GM23338 (cell line): Measurements from ENCODE around the gene RINL. TPM values are rescaled to one million over a fixed set of nuclear protein-coding genes. Genes with fewer than 3 reads are reported as not detected.
A peak's percentile ranks its signal among the peaks of the same experiment; 100 is the strongest.

Experiments
- ATAC-seq: fragments of 200-7000 bp; cut with Tn5 transposase; 3 replicates; pipeline ENCODE4 v1.9.1; 2020
- DNase-seq: peaks from one replicate; pipeline ENCODE4 v3.0.0-alpha.2; 2015; ENCODE audit warnings: low spot score
- H2AFZ ChIP-seq: fragments of 200-600 bp; sonication (generic); 2 replicates; pipeline ENCODE4 v1.8.0; 2016; ENCODE audit warnings: antibody characterized with exemption, mild to moderate bottlenecking, moderate library complexity
- H3F3A ChIP-seq: fragments of 200-600 bp; sonication (generic); replicated peaks from 2 replicates; pipeline ENCODE4 v1.8.0; 2017; ENCODE audit warnings: antibody characterized with exemption, mixed run types, low read depth
- H3K27ac ChIP-seq: fragments of 200-600 bp; sonication (generic); 2 replicates; pipeline ENCODE4 v1.6.1; 2016; ENCODE audit warnings: low read depth
- H3K27me3 ChIP-seq: fragments of 200-600 bp; sonication (generic); 2 replicates; pipeline ENCODE4 v1.8.0; 2016; ENCODE audit warnings: mild to moderate bottlenecking, mixed run types, moderate library complexity; ENCODE audit not compliant: insufficient read depth
- H3K36me3 ChIP-seq: fragments of 200-600 bp; sonication (generic); 2 replicates; pipeline ENCODE4 v1.8.0; 2016; ENCODE audit warnings: mild to moderate bottlenecking; ENCODE audit not compliant: insufficient read depth
- H3K4me1 ChIP-seq: fragments of 200-600 bp; sonication (generic); 2 replicates; pipeline ENCODE4 v1.8.0; 2016; ENCODE audit warnings: mild to moderate bottlenecking, moderate library complexity; ENCODE audit not compliant: insufficient read depth
- H3K4me2 ChIP-seq: fragments of 200-600 bp; sonication (generic); 2 replicates; pipeline ENCODE4 v1.7.1; 2017; ENCODE audit warnings: mixed run types
- H3K4me3 ChIP-seq: fragments of 200-600 bp; sonication (generic); 2 replicates; pipeline ENCODE4 v1.6.1; 2016; ENCODE audit warnings: mixed run types
- H3K79me2 ChIP-seq: fragments of 200-600 bp; sonication (generic); replicated peaks from 2 replicates; pipeline ENCODE4 v1.8.0; 2017; ENCODE audit warnings: mild to moderate bottlenecking; ENCODE audit not compliant: insufficient read depth
- H3K9me2 ChIP-seq: fragments of 200-600 bp; sonication (generic); 2 replicates; pipeline ENCODE4 v1.8.0; 2017; ENCODE audit not compliant: insufficient read depth
- H4K20me1 ChIP-seq: fragments of 200-600 bp; sonication (generic); replicated peaks from 2 replicates; pipeline ENCODE4 v1.8.0; 2017; ENCODE audit warnings: mild to moderate bottlenecking; ENCODE audit not compliant: insufficient read depth
- H3K27ac Mint-ChIP-seq: 2 replicates; pipeline ENCODE4 v1.8.0; 2020; ENCODE audit warnings: inconsistent platforms, mild to moderate bottlenecking, moderate library complexity, mixed read lengths
- H3K27me3 Mint-ChIP-seq: 3 replicates; pipeline ENCODE4 v1.8.0; 2022; ENCODE audit warnings: low read depth, mild to moderate bottlenecking, moderate library complexity, mixed read lengths, inconsistent platforms; ENCODE audit not compliant: insufficient read depth, poor library complexity
- H3K36me3 Mint-ChIP-seq: 3 replicates; pipeline ENCODE4 v1.8.0; 2021; ENCODE audit warnings: low read depth, mild to moderate bottlenecking, inconsistent platforms, moderate library complexity, mixed read lengths
- H3K4me1 Mint-ChIP-seq: 3 replicates; pipeline ENCODE4 v1.8.0; 2020; ENCODE audit warnings: mild to moderate bottlenecking, inconsistent platforms, mixed read lengths
- H3K4me3 Mint-ChIP-seq: 3 replicates; pipeline ENCODE4 v1.8.0; 2021; ENCODE audit warnings: moderate library complexity, mild to moderate bottlenecking, inconsistent platforms, mixed read lengths
- H3K9me3 Mint-ChIP-seq: 3 replicates; pipeline ENCODE4 v1.8.0; 2020; ENCODE audit warnings: moderate library complexity, mild to moderate bottlenecking, inconsistent platforms, mixed read lengths
- JUNB ChIP-seq: IDR thresholded peaks from one replicate; pipeline ENCODE4 v1.6.1; 2016; ENCODE audit warnings: antibody characterized with exemption; ENCODE audit not compliant: unreplicated experiment
- REST ChIP-seq: IDR thresholded peaks from one replicate; pipeline ENCODE4 v1.6.1; 2018; ENCODE audit warnings: antibody characterized with exemption; ENCODE audit not compliant: unreplicated experiment
- ZNF114 ChIP-seq: fragments of 250-450 bp; sonication (Bioruptor Pico); IDR thresholded peaks from 2 replicates; pipeline ENCODE4 v1.5.0; 2020; ENCODE audit warnings: mild to moderate bottlenecking, moderate library complexity
- long read RNA-seq: library from polyadenylated mRNA; unstranded; transcript quantifications from one replicate; pipeline ENCODE4 v2.0.0, GENCODE V29; 2020; ENCODE audit not compliant: unreplicated experiment
- polyA plus RNA-seq: library from polyadenylated mRNA; unstranded; fragments of >200 nt; fragmentation: Nextera tagmentation; extraction: Ambion mirVana; gene quantifications from 2 replicates; pipeline ENCODE4 v1.2.1, GENCODE V29; 2016
- total RNA-seq: library from RNA; depleted of rRNA; stranded (reverse); fragments of >200 nt; shearing (Covaris generic); gene quantifications from 2 replicates; pipeline ENCODE4 v1.2.3, GENCODE V29; 2014; rRNA removed

Gene RINL, protein sequence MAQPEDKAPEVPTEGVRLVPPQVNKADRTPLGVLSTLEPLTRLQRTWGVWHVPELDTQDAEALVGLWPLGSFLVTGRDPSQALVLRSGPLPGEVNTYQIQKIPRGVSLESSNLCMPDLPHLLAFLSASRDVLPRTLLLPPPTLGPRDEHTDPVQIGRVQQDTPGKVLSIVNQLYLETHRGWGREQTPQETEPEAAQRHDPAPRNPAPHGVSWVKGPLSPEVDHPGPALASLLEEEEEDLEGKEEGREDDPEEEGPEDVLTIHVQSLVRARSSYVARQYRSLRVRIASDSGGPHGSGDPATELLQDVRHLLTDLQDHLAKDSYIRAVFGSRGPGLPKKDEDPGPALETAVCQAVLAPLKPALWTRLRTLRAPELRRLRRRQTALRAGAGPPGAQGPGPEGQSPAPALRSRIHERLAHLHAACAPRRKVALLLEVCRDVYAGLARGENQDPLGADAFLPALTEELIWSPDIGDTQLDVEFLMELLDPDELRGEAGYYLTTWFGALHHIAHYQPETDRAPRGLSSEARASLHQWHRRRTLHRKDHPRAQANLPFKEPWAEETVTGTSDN
- total RNA-seq, result 11.2 and 22.4 TPM in 2 replicates
- polyA plus RNA-seq, result 19.4 and 21.4 TPM in 2 replicates
- long read RNA-seq, partial matches to known transcripts, result 6 of 7 reads
- long read RNA-seq, other reads (novel, unspliced or antisense), result 1 of 7 reads

DNA sequence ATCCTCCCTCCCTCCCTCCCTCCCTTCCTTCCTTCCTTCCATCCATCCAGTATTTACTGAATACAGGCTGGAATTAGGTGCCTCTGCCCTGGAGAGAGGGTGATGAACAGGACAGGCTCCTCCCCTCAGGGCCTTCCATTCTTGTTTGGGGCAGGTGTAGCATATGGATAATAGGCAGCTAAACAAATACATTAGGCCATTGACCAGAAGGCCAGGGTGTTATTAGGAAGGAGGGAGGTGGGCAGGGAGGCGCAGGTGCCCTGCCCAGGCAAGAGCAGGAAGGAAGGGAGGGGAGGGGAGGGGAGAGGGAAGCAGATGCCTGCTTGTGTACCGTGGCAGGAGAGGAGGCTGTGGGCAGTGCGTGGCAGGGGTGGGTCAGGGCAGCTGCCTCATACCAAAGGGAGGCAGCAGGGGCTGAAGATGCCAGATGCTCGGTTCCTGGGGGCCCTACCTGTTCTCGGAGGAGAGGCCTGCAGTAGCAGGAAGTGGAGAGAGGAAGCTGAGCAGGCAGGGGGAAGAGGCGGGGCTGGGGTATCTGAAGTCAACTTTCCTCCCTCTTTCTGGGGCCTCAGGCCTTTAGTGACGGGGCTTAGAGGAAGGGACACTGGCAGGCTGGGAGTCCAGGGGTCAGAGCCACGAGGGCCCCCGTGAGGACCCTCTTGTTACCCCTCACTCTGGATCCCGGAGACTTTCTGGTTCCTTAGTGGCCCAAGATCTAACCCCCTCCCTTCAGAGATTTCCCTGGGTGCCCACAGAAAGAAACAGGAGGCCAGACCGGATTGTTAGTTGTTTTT, at the start of gene RINL:
TSS of gene RINL (minus strand) at position 495 of the 794 bp plus-strand sequence. CDS start 1,533 bp downstream, outside the sequence.
- H2AFZ ChIP-seq, result peak within 1 kb of the TSS; percentile 66; the same call in 1 of the 2 replicates
- 0 out of 2 replicates have a peak, but pooled peaks cover 2% of the 10 kb centered on the region for H3F3A ChIP-seq
- peak within 1 kb of the TSS; percentile 48; the same call in 1 of the 2 replicates for H3K27ac Mint-ChIP-seq
- peaks cover 27% of the 10 kb centered on the region for H3K4me1 Mint-ChIP-seq
- 0 out of 2 replicates have a peak within 1 kb of the TSS, but pooled peaks have one; percentile 10 for H3K4me3 ChIP-seq
- ATAC-seq (peak; percentile 44), DNase-seq (peak; percentile 43)
- H3K4me1 ChIP-seq, result peaks cover 17% of the 10 kb centered on the region
- no peaks in the 10 kb centered on the region for H3K9me2 ChIP-seq
- H3K27me3 Mint-ChIP-seq, result peaks cover 8% of the 10 kb centered on the region
- no peaks in the 10 kb centered on the region for H3K36me3 Mint-ChIP-seq
- TF ChIP-seq JUNB (no peak), ZNF114 (CRISPR knock-in tag) (no peak)
- peak within 1 kb of the TSS; percentile 60 for H3K4me2 ChIP-seq
- no peaks in the 10 kb centered on the region for H3K9me3 Mint-ChIP-seq
- peak within 1 kb of the TSS; percentile 38 for H3K4me3 Mint-ChIP-seq
- no peak within 1 kb of the TSS for H3K27ac ChIP-seq
- no peaks in the 10 kb centered on the region for H4K20me1 ChIP-seq
- no peaks in the 10 kb centered on the region for H3K79me2 ChIP-seq
- peaks cover 3% of the 10 kb centered on the region; the same call in 1 of the 2 replicates for H3K27me3 ChIP-seq
- H3K36me3 ChIP-seq, result no peaks in the 10 kb centered on the region

DNA sequence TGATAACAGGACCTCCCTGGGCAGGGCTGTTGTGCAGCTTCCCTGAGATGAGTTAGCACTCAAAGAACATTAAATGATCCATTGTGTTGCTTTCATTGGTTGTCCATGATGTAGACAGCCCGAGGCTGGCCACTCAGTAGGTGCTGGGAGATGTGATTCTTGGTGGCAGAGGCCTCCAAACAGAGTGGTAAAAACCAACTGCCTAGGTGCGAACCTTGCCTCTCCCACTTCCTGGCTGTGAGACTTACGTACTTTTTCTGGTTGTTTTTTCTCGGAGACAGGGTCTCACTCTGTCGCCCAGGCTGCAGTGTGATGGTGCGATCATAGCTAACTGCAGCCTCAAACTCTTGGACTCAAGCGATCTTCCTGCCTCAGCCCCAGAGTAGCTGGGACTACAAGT, 46.3 kb upstream of the RINL start:
- DNase-seq, result no peak
- no peak overlapping the region for H3K4me3 ChIP-seq
- no peak overlapping the region for H3K27ac Mint-ChIP-seq
- peaks cover 3% of the 10 kb centered on the region for H3K4me1 ChIP-seq
- no peaks in the 10 kb centered on the region for H3K27me3 Mint-ChIP-seq
- peaks cover under 1% of the 10 kb centered on the region; the same call in 1 of the 3 replicates for H3K4me1 Mint-ChIP-seq
- H3K4me3 Mint-ChIP-seq, result no peak overlapping the region
- H3K79me2 ChIP-seq, result peaks cover 24% of the 10 kb centered on the region
- no peaks in the 10 kb centered on the region for H3K9me2 ChIP-seq
- H3K36me3 ChIP-seq, result peaks cover 18% of the 10 kb centered on the region; the same call in 1 of the 2 replicates
- H2AFZ ChIP-seq, result no peak overlapping the region
- H3K9me3 Mint-ChIP-seq, result no peaks in the 10 kb centered on the region
- no peak overlapping the region for H3K4me2 ChIP-seq
- H3F3A ChIP-seq, result 0 out of 2 replicates have a peak, but pooled peaks cover 9% of the 10 kb centered on the region
- H4K20me1 ChIP-seq, result peaks cover 5% of the 10 kb centered on the region
- no peaks in the 10 kb centered on the region for H3K27me3 ChIP-seq
- peaks cover 52% of the 10 kb centered on the region for H3K36me3 Mint-ChIP-seq
- no peak for ATAC-seq
- H3K27ac ChIP-seq, result no peak overlapping the region
- TF ChIP-seq REST, result no peak
